HG03521 (cell line): ENCODE results near the gene LRRC8B.
A peak's percentile ranks its signal among the peaks of the same experiment; 100 is the strongest.

Experiments used
- ATAC-seq: cut with Tn5 transposase; IDR thresholded peaks from one replicate; pipeline ENCODE4 v1.9.1; 2021; ENCODE audit warnings: mild to moderate bottlenecking, moderate library complexity; ENCODE audit not compliant: unreplicated experiment

The LRRC8B gene

DNA sequence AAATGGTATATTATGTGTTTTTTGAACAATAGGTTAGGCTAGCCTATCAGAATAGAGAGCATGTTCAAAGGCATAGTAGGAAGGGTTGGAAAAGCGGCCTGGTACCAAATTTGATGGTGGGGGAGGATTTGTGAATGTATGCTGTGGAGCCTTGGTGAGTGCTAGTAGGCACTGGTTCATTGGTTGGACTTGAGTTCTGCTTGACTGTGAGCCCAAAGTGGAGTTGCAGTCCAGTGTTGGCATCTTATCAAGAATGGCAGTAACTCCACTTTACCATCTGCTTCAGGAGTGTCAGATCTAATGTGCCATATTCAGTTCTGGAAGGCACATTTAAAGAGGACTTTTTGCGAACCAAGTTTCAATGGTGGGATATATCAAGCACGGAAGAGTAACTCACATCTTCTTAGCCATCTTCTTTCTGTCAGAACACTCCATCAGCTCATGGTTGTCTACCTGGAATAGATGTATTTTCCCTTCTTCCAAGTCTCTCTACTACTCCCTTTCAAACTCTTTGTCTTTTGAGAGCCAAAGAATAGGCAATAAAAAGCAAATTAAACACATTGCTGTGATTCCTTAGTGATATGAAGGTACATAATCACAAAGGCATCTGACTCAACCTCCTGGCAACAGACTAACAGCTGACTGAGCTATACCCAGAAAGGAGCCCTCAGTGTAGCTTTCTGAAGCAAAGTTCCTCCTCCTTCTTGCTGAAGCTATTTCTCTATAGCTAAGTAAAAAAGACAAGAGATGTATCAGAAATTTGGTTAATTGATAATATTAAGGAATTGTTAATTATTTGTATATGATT is 21.7 kb downstream of the LRRC8B start:
- no peak for ATAC-seq

DNA sequence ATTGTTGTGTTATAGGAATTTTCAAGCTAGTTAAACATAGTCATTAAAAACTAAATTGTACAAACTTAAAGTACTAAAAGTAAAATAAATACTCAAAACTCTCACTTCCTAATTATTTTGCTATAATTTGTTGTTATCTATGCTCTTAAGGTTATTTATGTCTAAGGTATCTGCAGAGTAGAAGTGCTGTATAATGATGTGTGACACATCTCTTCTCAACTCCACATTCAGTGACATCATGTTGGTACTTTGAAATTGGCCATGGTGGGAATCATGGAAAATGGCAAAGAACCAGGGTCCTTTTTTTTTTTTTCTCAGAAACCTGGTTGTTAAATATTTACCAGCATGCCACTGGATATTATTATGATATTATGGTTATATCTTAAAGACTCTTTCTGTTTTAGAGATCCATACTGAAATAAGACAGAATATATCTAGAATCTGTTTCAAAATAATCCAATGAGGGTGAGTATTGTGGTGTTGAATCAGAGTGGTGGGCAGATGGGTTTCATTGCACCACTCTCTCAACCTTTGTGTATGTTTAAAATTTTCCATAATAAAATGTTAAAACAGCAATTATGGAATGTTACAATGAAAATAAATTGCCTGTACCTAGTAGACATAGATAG is 22.4 kb downstream of the LRRC8B start:
- no peak for ATAC-seq

DNA sequence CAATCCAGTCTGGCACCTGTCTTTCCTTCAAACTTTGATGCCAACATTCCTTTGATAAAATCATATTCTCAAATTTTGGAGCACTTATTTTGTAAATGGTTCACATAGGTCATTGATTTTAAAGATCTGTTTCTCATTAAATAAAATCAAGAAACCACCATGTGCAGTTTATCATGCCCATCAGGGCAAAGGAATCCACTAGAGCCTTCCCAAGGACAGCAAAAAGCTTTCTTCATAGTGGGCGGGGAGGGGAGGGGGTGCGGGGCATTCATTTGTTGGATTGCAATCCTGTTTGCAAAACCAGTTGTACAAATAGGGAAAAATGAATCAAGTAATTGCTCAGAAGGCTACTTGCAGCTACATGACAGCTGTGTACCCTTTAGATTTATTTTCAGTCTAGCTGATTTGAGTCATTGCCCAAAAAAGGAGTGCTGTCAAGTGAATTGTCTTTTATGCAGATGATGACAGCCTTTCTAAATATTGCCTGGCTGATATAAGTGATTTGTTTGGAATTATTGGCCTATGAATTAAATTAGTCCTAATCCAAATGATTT is 23.0 kb downstream of the LRRC8B start:
- no peak for ATAC-seq

DNA sequence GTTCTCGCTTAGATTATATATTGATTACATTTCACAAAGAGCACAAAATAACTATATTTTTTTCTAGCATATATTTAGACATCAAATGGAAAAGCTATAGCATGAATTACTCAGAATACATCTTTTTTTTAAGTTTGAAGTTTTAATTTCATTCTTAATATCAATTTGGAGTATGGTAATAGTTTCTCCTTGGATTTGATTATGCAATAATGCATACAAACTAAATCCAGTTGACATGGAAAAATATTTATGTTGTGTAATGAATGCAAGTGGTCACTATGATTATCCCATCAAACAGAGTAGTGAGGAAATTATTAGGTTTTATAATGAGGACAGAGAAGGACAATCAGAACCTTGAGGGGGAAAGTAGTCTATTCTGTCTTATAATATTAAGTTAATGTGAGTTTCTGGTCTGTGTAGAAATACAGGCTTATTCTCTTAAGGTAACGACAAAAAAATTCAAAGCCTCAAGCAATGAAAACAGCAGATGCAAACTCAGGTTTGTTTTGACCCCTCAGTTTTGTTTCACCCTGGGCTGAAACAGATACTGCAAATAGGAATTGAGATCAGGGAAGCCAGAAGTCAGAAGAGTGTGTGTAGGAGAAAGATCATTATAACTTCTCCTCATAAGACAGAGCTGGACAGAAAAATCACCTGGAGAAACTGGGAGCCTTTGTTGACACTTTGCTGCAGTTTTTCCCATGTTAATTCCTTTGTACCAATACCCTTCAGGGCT is 23.7 kb downstream of the LRRC8B start:
- no peak for ATAC-seq

- ATAC-seq, result no peak
Observed at GRCh38 chr1:89550995-89551394, 26.4 kb downstream of the LRRC8B start.

GRCh38 chr1:89552471-89553081 is 27.9 kb downstream of the LRRC8B start:
- peak; percentile 56 for ATAC-seq

- ATAC-seq, result no peak
Observed at GRCh38 chr1:89553157-89553556, 28.5 kb downstream of the LRRC8B start.

GRCh38 chr1:89555550-89555949 is 30.9 kb downstream of the LRRC8B start:
- no peak for ATAC-seq

DNA sequence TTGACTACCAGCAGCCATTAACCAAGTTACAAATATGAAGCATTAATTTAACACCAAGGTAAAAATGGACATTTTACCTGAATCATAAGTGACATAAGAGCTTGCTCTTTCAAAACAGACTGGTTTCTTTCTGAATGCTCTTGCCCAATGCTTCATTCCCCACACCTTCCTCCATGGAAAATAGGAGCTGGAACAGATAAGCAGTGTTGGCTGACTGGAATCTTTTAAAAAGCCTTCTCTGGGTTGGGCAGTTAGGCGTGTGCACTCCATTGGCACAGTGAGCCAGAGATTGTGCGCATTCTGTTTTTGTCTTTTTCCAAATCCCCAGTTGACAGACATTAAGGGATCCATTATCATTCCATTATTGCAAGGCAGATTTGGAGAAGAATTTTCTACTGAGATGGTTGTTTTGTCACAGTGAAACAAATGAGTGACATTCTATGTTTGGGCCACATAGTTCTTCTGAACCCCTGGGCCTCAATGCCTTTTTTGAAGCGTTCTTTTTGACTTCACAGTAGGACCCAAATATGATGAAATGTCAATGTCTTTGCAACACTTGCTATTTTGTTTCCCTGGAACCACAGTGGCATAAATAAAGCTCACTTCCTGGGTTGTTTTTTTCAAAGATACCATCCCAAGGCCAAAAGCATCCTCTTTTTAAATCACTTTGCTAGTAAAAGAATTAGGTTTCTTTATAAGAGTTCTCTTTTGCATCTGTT is 32.3 kb downstream of the LRRC8B start:
- no peak for ATAC-seq

GRCh38 chr1:89557445-89557825 is 32.8 kb downstream of the LRRC8B start:
- ATAC-seq, result no peak

DNA sequence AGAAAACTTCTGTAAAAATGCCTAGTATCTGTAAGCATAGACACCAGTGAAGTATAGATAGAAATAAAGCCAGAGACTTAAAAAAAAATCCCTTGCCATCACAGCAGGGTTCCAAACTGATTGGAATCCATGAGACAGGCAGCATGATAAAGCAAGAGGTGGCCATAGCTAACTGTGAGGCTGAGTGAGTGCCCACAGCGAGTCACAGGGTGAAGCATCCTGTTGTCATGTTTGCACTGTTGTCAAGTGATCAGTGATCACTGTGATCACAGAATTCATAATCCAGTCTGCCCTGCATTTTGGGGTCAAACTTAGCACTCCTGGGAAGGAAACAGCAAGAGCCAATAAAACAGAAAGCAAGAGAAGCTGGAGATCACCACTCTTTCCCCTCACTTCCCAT is 33.3 kb downstream of the LRRC8B start:
- no peak for ATAC-seq

GRCh38 chr1:89563957-89564604 is 39.5 kb downstream of the LRRC8B start:
- no peak for ATAC-seq

DNA sequence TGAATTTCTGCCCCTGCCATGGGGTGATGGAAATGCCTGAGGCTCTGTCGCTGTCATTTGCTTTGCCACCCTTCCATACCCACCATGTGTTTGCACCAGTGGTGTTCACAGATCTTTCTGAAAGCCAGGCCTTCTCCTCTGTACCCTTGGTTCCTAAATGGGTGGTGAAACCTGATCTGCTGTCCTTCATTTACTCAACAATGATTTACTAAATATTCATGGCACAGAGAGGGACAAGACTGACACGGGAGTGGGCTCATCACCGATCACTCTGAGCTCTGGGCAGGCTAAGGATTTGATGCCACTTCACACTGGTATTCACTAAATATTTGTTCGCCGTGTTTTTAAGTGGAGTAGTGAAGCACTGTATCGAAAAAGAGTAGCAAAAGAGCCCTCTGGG is 40.9 kb downstream of the LRRC8B start:
- no peak for ATAC-seq

DNA sequence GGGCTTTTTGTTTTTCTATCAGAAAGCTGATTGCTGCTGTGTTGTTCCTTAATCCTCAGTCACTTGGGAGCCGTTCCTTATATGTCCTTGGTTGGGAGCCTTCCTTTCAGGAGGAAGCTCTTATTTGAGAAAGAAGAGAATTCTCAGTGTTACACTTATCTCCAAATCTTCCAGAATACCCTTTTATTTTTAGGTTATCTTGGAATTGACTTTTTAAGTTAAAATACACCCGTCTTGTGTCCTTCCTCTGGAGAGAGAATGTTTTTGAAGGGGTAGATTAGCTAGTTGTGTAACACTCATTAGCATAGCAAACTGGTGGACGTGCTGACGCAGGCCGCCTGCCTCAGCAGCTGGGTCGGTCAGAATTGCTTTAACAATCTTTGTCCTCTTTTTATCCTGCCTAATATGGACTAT is 42.1 kb downstream of the LRRC8B start:
- no peak for ATAC-seq

DNA sequence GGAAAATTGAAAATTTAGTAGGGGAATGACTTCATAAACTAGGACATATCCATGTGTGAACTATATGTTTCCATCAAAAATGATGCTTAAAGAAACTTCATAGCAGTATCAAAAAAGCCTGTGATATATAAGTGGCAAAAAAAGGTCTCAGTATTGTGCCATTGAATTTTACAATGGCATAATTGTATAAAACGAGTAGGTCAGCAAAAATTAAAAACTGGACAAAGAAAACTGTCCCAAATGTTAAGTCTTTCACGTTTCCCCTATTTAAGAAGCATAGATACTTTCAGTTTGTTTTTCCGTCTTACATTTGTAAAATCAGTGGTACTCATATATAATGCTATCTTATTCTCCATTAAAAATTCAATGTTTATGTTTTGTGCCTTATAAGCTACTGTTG is 43.2 kb downstream of the LRRC8B start:
- no peak for ATAC-seq

GRCh38 chr1:89573410-89573809 is 48.8 kb downstream of the LRRC8B start:
- ATAC-seq, result no peak

GRCh38 chr1:89574621-89575020 is 50.0 kb downstream of the LRRC8B start:
- no peak for ATAC-seq

GRCh38 chr1:89575207-89575606 is 50.6 kb downstream of the LRRC8B start:
- no peak for ATAC-seq

DNA sequence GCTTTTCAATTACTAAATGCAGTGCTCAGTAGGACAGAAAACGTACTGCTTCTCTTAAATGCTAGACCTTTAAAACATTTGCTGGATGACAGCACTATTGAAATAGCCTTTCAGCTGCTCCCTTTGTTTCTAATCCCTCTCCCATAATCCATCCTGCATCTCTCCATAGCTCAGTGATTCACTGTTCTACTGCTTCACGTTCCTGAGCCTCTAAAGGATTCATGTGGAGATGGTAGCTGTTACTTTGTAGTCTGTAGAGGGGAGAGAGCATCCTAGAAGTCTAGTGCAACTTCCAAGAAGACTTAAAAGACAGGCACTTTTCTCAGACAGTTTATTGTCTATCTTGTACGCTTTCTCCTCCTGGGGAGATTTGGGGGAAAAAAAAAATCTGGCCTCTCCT is 51.4 kb downstream of the LRRC8B start:
- no peak for ATAC-seq

GRCh38 chr1:89578151-89578550 is 53.5 kb downstream of the LRRC8B start:
- ATAC-seq, result no peak
